ENCODE results near the gene TPRN.

DNA sequence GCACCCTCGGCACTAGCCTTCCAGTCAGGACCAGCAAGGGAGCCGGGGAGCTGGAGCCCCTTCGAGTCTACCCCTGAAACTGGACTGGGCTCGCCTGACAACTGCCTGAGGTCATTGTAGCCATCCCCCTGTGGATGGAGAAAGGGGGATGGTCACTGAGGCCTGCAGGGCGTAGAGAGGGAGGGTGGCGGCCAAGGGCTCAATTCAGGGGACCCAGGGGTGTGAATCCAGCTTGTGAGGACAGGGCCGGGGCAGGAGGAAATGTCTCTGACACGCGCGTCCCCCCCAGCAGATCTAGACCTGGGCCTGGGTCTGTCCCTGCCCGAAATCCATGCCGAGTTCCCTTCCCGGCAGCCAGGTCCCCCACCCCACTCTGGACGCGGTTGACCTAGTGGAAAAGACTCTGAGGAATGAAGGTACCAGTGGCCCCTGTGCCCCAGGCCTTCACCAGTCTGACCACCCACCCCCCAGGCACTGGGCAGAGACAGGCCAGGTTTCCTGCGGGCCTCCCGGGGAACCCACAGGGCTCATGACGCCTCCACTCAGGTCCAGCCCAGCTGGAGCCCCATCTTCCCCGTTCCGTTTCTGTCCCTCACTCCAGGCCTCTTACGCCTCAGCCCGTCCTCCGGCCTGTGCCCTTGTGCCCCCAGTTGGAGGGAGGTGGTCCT, 31.0 kb upstream of the TPRN start:
- TF ChIP-seq, protein P1, sequence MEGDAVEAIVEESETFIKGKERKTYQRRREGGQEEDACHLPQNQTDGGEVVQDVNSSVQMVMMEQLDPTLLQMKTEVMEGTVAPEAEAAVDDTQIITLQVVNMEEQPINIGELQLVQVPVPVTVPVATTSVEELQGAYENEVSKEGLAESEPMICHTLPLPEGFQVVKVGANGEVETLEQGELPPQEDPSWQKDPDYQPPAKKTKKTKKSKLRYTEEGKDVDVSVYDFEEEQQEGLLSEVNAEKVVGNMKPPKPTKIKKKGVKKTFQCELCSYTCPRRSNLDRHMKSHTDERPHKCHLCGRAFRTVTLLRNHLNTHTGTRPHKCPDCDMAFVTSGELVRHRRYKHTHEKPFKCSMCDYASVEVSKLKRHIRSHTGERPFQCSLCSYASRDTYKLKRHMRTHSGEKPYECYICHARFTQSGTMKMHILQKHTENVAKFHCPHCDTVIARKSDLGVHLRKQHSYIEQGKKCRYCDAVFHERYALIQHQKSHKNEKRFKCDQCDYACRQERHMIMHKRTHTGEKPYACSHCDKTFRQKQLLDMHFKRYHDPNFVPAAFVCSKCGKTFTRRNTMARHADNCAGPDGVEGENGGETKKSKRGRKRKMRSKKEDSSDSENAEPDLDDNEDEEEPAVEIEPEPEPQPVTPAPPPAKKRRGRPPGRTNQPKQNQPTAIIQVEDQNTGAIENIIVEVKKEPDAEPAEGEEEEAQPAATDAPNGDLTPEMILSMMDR (IDR thresholded peaks at IDR 0.05; ENCODE audit: low read depth, low read length): no peak
- TF ChIP-seq, protein P2, sequence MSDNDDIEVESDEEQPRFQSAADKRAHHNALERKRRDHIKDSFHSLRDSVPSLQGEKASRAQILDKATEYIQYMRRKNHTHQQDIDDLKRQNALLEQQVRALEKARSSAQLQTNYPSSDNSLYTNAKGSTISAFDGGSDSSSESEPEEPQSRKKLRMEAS (IDR thresholded peaks at IDR 0.05; ENCODE audit: low read depth, low read length): no peak
